SK-MEL-5 (cell line): ENCODE measurements around the gene AKAP7. TPM values are rescaled to one million over a fixed set of nuclear protein-coding genes. Genes with fewer than 3 reads are reported as not detected.
"Not testable (repeated sequence)": the region's sequence is repeated elsewhere in the genome, so short reads cannot be mapped to it uniquely, and the experiment has no call there.

ENCODE experiments used
- DNase-seq: peaks from one replicate; pipeline ENCODE4 v3.0.0-alpha.2; 2016; ENCODE audit warnings: low read depth, low spot score
- in situ Hi-C: cut with HindIII; loops from 2 replicates; pipeline ENCODE4 v1.10.0; 2016; ENCODE audit warnings: low sequenced_read_pairs, high pct_unique_total_duplicates, low pct_unique_long_range_greater_than_20kb
- polyA plus RNA-seq, 2 experiments: library from polyadenylated mRNA; depleted of rRNA; stranded (reverse); fragments of >200 nt; gene quantifications; 2 replicates each; pipeline ENCODE4 v1.2.3, GENCODE V29; 2015
- total RNA-seq: library from RNA; depleted of rRNA; stranded (reverse); fragments of >200 nt; shearing (Covaris generic); gene quantifications from 2 replicates; pipeline ENCODE4 v1.2.3, GENCODE V29; 2014; rRNA removed

Gene AKAP7
- total RNA-seq = 7.5 and 13.8 TPM in 2 replicates
- 5.6 TPM in 2 replicates for polyA plus RNA-seq (2015; cell fraction: cytosol; rRNA removed)
- polyA plus RNA-seq (2015; cell fraction: nucleus; rRNA removed) = 5.7 and 13.9 TPM in 2 replicates

DNA sequence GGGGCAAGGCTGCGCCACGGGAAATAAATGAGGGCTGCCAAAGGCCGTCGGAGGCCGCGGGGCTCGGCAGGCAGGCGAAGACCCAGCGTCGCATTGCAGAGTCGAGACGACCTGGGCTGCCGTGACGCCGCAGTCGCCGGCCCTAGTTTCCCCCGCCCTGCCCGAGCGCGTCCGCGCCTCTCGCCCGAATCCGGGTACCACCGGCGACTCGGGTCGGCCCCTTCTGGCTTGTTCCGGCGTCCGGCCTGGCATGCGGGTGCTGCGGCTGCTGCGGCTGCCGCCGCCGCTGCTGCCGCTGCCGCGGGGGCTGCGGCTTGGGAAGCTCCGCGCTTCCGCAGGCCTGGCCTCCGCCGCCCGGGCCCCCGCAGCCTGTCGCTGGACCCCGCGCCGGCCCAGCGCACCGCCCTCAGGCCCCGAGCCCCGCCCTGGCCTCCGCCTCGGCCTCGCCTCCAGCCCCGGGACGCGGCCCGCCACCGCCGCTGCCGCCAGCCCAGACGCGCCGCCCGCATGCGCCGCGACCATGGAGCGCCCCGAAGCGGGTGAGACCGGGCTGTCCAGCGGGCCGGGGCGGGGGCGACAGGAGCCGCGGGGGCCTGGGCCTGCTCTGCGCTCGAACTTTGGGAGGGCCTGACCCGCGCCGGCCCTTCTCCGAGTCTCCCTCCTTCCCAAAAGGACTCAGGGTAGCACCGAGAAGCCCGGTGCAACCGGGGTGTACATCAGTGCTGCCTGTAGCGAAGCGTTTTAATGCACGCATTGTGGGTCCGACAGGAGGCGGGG, at the start of gene AKAP7:
TSS of gene AKAP7 (plus strand) at position 224 of the 777 bp plus-strand sequence. CDS start at position 521, 297 bp downstream.
- in situ Hi-C loops = no loop called here
- DNase-seq = peak; percentile 66

DNA sequence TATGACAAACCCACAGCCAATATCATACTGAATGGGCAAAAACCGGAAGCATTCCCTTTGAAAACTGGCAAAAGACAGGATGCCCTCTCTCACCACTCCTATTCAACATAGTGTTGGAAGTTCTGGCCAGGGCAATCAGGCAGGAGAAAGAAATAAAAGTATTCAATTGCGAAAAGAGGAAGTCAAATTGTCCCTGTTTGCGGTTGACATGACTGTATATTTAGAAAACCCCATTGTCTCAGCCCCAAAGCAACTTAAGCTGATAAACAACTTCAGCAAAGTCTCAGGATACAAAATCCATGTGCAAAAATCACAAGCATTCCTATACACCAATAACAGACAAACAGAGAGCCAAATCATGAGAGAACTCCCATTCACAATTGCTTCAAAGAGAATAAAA, 44.9 kb upstream of the AKAP7 start:
- DNase-seq, in situ Hi-C loops: not testable (repeated sequence)

DNA sequence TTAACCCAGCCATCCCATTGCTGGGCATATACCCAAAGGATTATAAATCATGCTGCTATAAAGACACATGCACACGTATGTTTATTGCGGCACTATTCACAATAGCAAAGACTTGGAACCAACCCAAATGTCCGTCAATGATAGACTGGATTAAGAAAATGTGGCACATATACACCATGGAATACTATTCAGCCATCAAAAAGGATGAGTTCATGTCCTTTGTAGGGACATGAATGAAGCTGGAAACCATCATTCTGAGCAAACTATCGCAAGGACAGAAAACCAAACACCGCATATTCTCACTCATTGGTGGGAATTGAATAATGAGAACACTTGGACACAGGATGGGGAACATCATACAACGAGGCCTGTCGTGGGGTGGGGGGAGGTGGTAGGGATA, 43.3 kb upstream of the AKAP7 start:
- DNase-seq, in situ Hi-C loops: not testable (repeated sequence)

DNA sequence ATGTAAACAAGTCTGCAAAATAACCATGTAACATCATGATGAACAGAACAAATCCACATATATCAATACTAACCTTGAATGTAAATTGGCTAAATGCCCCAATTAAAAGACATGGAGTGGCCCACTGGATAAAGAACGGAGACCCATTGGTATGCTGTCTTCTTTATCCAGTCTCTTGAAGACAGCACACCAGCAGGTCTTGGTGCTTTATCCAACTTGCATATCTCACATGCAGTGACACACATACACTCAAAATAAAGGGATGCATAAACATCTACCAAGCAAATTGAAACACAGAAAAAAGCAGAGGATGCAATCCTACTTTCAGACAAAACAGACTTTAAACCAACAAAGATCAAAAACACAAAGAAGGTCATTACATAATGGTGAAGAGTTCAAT, 41.9 kb upstream of the AKAP7 start:
- DNase-seq = no peak
- in situ Hi-C loops = no loop called here

DNA sequence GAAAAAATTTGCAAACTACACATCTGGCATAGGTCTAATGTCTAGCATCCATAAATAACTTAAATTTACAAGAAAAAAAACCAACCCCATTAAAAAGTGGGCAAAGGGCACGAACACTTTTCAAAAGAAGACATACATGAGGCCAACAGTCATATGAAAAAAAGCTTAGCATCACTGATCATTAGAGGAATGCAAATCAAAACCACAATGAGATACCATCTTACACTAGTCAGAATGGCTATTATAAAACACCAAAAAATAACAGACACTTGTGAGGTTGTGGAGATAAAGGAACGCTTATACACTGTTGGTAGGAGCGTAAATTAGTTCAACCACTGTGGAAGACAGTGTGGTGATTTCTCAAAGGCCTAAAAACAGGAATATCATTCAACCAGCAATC, 38.5 kb upstream of the AKAP7 start:
- DNase-seq = no peak
- in situ Hi-C loops = no loop called here

DNA sequence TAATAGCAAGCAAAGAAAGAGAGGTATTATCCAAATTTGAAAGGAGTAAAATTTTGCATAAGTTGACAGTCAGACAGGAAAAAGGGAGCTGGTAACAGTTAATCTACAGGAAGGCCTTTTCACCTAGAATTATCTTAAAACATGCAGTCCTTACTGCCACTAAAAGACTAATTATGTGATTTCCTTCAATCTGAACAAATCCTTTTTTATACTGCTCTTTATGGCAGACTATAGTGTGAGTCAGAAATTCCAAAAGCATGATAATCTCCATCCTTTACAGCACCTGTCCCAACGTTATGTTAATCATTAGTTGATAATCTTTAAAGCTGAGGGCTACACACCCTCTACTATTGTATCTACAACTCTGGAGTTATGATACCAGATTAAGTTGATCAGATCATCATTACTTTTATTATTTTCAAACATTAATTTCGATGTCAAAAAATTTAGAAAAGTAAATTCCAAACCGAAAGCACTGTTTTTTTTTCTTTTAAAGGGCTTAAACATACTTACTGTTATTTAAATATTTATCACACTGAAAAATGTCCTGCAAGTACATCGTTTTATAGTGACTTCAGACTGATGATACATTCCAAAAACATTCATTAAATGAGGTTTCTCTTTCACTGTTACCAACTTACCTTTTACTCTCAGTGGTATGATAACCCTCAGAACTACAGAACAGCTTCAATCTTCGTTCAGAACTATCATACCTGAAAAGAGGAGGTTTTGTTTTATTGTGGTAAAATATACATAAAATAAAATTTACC, 33.2 kb upstream of the AKAP7 start:
- DNase-seq = no peak
- in situ Hi-C loops = no loop called here

DNA sequence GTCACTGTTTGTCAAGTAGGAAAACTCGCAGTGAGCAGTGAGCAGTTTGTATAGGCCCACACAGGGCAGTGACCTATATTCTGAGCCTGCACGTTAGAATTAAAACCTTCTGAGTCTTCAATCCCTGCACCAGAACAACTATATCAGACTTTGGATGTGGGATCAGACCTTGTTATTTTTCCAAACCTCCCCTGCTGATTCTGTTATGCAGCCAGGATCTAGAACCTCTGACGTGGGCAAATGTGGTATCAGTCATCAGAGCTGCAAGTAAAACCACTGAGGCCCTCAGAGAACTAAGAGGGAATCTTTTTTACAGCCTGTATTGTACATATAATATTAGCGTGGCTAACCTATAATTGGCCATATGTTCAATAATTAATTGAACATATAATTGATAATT, 32.0 kb upstream of the AKAP7 start:
- in situ Hi-C loops = no loop called here

DNA sequence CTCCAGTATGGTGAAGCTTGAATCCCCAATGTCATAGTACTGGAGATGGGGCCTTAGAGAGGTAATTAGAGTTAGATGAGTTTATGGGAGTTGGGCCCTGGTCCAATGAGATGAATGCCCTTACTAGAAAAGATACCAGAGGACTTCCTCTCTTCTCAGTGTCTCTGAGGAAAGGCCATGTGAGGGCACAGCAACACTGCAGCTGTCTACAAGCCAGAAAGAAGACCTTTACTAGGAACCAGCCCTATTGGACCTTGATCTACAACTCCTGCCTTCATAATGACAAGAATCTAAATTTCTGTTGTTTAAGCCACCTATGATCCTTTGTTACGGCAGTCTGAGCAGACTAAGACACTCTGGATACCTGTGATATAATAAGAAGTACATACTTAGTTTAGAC, 31.4 kb upstream of the AKAP7 start:
- DNase-seq = no peak
- in situ Hi-C loops = no loop called here

More for the DNA sequence above, 32.0 kb upstream of the AKAP7 start:
- no peak for DNase-seq

DNA sequence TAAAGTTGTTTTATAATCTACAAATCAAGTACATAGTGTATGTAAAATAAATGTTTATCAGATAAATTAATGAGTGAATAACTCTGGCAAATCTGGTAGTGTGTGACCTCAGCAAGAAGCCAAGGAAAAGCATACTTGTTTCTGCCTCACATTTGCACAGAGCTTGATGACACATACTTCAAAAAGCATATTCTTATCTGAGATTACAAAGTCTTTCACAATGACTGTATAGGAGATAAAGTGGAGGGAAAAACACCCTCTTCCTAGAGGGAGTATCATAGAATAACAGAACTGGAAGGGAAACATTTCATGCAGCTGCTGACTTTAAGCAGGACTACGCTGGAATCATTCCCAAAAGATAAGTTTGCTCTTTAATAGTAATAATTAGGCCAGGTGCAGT, 28.1 kb upstream of the AKAP7 start:
- in situ Hi-C loops = no loop called here

DNA sequence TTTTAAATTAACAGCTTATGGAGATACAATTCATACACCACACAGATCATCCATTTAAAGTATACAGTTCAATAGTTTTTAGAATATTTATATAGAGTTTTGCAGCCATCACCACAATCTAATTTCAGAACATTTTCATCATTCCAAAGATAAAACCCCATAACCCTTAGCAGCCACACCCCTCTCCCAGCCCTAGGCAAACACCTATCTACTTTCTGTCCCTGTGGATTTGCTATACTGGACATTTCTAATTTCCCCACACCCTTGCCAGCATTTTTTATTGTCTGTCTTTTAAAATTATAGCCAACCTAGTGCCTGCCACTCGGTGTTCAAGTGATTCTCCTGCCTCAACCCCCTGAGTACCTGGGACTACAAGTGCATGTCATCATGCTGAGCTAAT, 23.0 kb upstream of the AKAP7 start:
- in situ Hi-C loops = no loop called here
- DNase-seq = no peak

More for the DNA sequence above, 28.1 kb upstream of the AKAP7 start:
- DNase-seq = no peak

DNA sequence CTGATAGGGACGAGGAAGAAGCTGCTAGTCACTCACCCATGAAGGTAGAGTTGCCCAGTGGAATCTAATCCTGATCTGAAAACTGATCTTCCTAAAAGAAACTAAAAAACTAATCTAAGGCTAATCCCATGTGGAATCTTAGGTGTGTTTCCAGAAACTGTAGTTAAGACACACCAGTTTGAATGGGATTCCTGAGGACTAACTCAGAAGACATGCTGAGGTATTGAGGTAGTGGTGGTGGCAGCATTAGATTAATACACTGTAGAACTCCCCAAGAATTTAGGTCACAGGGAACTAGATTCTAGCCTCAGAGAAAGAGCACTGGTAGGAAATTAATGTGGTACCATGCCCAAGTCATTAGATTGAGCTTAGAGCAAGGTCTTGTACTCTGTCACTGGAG, 19.6 kb upstream of the AKAP7 start:
- in situ Hi-C loops = no loop called here
- DNase-seq = no peak

DNA sequence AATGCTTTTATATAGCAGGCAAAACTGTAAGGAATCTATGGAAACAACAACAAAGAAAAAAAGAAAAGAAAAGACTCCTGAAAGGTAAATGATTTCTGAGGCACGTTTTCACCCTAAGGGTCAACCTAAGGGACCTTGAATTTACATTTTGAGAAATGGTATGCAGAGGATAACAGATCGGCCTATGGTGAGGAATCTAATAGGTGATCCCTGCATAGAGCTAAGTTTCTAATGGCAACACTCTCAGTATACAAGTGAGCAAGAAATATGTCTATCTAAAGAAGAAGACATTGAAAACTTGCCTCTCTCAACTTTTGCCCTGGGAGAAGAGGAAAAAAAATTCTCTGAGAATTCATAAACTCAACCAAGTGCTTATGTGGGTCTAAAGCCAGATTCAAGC, 18.9 kb upstream of the AKAP7 start:
- in situ Hi-C loops = no loop called here
- DNase-seq = no peak

DNA sequence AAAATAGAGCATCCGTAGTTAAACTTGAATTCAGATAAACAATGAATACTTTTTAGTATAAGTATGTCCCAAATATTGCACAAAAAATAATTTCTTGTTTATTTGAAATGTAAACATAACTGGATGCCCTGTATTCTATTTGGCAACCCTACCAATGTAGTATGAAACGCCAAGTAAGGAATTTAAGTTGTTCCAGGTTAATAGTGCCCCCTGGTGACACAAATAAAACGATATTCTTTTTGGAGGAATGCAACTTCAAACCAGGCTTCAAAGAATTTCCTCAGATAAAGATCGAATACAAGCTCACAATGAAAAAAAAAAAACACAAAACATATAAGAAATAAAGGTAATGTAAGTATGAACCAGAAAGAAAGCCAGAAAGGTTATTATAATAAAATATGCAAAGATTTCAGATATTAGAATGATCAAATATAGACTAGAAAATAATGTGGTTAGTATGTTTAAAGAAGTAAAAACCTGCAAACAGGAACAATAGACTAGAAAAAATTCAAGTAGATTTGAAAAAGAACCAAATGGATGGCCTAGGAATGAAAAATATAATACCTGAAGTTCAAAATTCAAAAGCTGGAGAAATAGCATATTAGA, 18.4 kb upstream of the AKAP7 start:
- DNase-seq = peak; percentile 65
- in situ Hi-C loops = no loop called here

DNA sequence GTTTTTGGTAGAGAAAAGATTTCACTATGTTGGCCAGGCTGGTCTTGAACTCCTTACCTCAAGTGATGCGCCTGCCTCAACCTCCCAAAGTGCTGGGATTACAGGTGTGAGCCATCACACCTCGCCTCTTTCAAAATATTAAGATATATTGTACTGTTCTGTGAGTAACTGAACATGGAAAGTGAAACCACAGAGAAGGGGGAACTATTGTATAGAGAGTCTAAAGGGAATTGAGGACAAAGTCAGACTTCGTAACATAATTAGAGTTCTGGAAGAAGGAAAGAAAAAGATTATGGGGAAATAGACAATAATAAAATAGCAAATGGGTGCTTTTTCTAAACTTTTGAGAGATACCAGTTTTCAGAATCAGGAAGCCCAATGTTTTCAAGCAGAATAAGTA, 17.4 kb upstream of the AKAP7 start:
- no peak for DNase-seq

DNA sequence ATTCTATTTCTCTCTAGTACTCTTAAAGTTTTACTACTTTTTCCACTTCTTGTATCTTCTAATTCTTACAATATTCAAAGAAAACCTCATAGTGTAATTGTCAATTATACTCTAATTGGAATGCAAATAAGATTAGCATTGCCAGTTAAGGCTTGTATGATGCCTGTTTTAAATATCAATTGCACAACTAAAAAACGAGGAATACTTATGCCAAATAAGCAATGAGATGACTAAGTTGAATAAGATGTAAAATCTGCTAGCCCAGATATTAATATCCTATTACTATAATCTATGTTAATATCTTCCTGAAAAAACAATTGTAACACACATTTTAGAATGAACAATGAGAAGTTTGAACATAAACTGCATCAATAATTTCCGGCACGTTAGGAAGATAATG, 13.3 kb upstream of the AKAP7 start:
- in situ Hi-C loops = no loop called here
- DNase-seq = no peak

More for the DNA sequence above, 17.4 kb upstream of the AKAP7 start:
- in situ Hi-C loops = no loop called here

DNA sequence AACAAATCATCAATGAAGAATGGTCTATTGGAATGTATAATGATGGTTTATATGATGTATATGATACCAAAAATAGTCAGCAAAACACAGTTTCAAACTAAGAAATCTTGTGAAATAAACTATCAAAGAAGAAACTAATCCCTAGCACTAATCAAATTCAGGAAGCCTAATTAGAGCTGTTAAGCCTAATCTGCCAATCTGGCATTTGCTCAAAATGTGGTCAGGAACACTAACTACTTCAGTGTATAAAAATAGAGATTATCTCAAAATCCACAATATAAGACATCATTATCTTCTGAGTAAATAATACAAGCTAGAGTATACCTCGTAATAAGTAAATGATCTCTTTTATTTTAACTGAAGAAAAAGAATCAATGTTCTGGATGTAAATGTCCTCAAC, 12.8 kb upstream of the AKAP7 start:
- in situ Hi-C loops = no loop called here
- DNase-seq = no peak

DNA sequence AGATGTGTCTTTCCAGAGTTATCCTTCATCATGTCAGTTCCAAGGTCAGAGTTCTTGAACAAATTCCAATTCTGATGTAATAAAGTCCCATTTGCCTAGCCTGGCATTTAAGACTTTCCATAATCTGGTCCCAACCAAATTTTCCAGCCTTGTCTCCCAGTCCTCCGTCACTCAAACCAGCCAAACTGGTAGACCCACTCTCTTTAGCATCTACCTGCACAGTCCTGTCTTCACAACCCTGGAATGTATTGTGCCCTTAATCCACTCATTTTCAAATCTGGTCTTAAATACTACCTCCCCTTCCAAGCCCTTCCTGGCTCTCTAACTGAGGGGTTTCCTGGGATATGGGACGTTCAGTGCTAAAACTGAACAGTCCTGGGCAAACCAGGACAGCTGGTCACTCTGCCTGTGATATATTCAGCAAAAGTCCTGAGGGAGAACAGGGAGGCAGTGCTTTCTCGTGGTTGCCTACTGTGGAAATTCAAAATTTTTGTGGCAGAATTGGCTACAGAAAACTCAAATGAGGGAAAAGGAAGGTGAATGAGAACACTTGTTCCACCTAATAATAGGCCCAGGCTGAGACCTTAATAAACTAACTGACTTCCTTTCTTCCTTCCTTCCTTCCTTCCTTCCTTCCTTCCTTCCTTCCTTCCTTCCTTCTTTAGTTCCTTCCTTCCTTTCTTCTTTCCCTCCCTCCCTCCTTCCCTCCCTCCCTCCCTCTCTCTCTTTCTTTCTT, 10.8 kb upstream of the AKAP7 start:
- in situ Hi-C loops = no loop called here
- no peak for DNase-seq

DNA sequence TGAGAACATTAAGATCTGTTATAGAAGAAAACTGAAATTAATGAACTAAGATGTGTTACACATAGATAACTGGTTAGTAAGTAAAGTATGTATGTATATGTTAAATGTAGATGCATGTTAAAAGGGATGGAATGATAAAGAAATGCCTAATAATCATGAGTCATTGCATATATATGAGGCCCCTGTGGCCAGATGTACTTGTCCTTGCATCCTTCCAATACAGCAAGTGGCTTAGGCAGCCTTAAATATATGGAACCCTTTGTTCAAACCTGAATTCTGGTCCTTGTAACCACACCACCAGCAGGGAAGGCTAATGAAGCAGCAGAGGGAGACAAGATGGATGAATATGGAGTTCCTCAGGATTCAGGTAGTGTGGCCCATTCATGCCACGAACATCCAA, 9.8 kb upstream of the AKAP7 start:
- in situ Hi-C loops = no loop called here
- DNase-seq = no peak
